Suprapubic skin (tissue), 2 donors: ENCODE measurements around the gene VILL.

ENCODE experiments used
- EP300 ChIP-seq: sonication (generic); formaldehyde crosslinking; IDR thresholded peaks from one replicate; pipeline ENCODE4 v1.6.1; 2017; ENCODE audit warnings: antibody characterized with exemption
- POLR2A ChIP-seq, 2 donors: fragments of 450-650 bp; IDR thresholded peaks; one replicate each; pipeline ENCODE4 v1.6.1; 2017; ENCODE audit warnings: antibody characterized with exemption in 2 of 2, mild to moderate bottlenecking in 2 of 2, moderate library complexity in 2 of 2

GRCh38 chr3:37963635-37964034, 27.0 kb upstream of the VILL start:
- TF ChIP-seq POLR2A (IDR thresholded peaks at IDR 0.05) (no peak), EP300 (no peak)
